ENCODE data around the gene MAP2K2.

The MAP2K2 gene

DNA sequence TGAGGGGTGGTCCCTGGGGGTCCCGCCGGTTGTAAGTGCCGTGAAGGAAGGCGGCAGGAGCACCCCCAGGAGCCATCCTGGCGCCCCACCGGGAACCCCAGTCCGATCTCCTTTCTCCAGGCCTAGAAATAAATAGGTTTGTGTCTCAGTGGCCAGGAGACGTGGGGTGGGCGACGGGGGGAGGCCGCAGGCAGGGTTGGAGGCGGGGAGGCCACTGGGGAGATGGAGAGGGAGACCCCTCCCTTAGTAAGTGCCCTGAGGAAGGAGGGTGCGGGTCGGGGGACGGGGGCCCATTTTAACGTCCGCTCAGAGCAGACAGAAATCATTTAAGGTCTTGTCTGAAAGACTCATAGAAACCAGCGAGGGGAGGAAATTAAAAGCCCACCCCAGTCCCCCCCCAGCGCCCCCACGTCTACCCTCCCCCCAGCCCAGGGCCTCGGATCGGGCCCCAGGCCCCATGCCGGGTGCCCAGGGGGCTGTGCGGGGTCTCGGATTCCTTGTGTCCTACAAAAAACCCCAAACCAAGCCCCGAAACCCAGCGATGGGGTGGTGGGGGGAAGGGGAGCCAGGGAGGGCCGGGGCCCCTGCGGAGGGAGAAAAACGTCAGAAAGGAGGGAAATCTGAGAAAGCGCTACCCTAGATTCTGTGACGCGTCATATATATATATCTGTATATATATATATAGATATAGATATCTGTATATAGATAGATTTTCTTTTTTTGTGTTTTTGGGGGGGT lies 76.8 kb downstream of the MAP2K2 start:
- no peak for FAIRE-seq
- DNase-seq (ENCODE audit: insufficient read length, low spot score): no peak

DNA sequence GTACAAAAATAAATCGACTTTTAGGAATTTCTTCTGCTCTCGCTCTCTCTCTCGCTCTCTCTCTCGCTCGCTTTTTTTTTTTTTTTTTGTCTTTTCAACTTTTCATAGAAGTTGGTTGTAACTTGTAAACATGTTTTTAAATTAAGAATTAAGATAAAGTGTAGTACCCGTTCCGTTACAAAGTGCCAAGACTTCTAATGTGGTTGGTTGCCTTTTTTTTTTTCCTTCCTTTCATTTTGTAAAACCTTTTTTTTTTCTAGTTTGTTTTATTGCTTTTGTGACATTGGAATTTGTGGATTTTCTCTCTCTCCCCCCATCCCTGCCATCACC lies 77.6 kb downstream of the MAP2K2 start:
- no peak for FAIRE-seq

DNA sequence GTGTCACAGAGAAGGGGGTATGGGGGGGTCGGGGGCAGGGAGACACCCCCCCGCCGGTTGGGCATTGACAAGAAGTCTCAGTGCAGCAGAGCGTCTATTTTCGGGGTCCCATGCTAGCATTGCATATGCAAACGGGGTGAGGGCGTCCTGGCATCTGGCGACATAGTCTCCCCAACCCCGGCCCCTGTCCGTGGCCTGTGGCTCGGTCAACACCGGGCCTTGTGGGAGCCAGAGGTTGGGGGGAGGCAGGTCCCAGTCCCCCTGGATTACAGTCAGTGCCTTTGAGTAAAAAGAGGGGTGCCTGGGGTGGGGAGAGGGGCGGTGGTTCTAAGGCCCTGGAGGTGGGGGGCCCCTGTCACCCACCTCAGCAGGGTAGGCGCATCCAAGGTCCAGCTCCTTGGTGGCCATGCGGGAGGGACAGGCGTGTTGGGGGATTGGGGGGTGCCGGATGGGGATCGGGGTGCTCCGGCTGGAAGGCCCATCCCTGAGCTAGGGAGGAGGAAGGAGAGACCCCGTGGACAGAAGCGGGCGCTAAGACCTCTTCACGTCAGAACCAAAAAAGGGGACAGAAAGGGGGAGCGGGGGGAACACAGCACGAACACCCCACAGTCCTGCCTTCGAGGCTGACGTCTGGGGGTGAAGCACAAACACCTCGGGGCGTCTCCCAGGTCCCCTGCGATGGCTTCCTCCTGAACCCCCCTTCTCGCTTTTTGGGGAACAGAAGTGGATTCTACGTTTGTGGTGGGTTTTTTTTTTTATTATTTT lies 78.1 kb downstream of the MAP2K2 start:
- FAIRE-seq: no peak

More for the DNA sequence above, 77.6 kb downstream of the MAP2K2 start:
- no peak for DNase-seq (ENCODE audit: insufficient read length, low spot score)

DNA sequence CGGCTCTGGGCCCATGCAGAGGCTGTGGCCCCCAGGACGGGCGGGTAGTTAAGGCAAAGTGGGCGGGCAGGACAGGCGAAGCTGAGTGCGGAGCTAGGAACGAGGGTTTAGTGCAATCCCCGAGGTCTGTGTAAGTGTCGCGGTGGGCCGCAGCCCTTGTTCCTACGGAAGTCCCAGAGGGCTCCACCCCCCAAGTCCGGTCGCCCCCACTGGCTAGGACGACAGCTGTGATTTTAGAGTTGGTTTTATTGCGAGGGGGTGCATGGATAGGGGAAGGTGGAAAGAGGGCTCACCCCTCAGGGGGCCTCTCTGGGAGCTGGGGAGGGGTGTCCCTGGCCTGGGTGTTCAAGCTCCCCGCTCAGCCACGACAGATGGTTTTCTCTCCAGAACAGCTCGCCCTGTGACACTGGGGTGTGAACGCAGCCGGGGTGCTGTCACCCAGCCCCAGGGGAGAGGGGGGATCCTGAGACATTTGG lies 78.9 kb downstream of the MAP2K2 start:
- no peak for FAIRE-seq
- DNase-seq (ENCODE audit: insufficient read length, low spot score): no peak

More for the DNA sequence above, 78.1 kb downstream of the MAP2K2 start:
- no peak for DNase-seq (ENCODE audit: insufficient read length, low spot score)

DNA sequence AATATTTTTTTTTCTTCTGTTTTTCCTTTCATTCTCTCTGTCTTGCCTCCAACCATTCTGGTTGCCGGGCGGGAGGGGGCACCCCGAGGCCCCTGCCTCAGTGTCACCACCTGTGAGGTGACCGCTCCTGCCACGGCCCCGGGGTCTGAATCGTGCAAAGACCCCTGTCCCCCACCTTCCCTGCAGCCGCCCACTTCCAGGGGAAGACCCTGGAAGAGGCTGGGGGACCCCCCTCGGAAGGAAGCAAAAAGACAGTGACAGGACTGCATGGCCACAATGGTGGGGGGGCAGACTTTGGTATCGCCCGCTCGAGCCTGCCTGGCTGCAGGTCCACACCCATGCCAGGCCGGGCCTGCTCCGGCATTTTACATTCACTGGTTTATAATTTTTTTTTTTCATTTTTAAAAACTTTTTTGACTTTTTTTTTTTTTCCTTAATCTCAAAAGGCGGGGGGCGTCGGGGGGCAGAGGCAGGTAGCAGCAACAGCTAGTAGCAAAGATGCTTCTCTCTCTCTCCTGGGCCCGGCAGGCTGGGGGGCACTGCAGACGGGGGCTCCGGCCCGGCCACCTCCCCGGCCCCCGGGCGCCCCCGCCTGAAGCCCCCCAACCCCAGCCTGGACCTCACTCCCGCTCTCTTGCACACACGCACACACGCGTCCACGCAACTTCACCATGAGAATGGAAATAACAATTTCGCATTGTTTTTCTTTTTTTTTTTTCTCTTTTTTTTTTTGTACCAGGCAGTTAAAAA lies 79.8 kb downstream of the MAP2K2 start:
- FAIRE-seq: no peak

DNA sequence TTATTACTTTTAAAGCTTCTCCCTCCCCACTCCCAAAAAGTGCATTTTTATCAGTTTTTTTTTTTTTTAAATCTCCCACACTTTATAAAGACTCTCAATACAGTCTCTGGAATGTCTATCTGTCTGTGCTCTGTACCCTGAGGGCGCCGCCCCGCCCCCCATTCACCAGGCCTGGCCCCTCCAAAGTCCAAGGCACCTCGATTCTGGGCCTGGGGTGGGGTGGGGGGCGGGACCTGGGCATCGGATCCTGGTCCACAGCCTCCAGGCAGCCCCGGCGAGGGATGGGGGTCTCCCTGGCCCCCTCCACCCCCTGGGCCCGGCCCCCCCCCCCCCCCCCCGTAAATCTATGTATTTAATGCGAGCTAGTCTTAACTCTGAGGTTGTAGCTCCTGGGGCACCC lies 80.5 kb downstream of the MAP2K2 start:
- DNase-seq (ENCODE audit: insufficient read length, low spot score) (no peak), FAIRE-seq (no peak)

More for the DNA sequence above, 79.8 kb downstream of the MAP2K2 start:
- no peak for DNase-seq (ENCODE audit: insufficient read length, low spot score)

DNA sequence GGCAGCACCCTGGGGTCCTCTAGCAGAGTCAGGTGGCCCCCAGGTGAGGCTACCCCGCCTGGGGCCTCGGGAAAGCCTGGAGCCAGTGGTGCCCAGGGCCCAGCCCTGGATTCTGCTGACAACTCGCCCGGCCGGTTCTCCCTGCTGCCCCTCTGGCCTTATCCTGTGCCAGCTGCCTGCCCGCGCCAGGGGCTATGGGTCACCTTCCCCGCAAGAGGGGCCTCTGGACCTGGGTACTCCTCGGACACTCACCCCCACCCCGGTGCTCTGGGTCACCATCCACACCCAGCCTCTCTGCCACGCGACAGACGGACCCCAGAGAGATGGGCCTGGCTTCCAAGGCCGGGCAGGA lies 81.2 kb downstream of the MAP2K2 start:
- DNase-seq (ENCODE audit: insufficient read length, low spot score) (no peak), FAIRE-seq (no peak)

DNA sequence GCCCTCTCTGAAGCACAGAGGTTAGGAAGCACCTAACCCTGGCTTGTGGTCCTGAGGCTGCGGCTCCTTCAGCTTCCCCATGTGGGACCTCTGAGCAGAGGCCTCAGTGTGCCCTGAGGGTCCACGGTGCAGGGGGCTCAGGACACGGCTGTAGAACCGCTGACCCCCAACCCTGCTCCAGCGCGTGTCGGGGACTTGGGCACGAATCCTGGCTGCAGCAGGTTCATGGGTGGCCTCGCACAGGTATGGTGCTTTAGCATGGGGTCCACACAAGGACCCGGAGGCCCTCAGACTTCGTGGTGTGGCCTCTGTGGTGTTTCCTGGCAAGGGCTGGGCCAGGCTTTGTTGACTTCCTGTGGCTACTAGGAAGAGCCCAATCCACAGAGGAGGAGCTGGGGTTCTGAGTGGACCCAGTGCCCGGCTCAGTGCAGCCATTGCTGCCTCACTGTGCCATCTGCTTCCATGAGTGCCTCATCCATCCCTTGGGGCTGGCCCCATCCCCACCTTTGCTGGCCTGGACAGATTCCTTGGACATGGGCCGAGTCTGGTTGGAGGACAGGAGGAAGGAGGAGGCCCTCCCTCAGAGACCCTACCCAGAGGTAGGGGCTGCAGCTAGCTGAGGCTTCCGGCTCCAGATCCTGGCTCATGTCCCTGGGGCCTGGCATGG lies 81.7 kb downstream of the MAP2K2 start:
- DNase-seq (ENCODE audit: insufficient read length, low spot score) (no peak), FAIRE-seq (no peak)

Data from HTR-8/SVneo (cell line).